ENCODE data around the gene STAM2. TPM values are rescaled to one million over a fixed set of nuclear protein-coding genes. Genes with fewer than 3 reads are reported as not detected.
A peak's percentile ranks its signal among the peaks of the same experiment; 100 is the strongest.
"Not testable (repeated sequence)": the region's sequence is repeated elsewhere in the genome, so short reads cannot be mapped to it uniquely, and the experiment has no call there.

Gene STAM2
- 91.6 TPM for total RNA-seq
- polyA plus RNA-seq: 13.6 TPM

DNA sequence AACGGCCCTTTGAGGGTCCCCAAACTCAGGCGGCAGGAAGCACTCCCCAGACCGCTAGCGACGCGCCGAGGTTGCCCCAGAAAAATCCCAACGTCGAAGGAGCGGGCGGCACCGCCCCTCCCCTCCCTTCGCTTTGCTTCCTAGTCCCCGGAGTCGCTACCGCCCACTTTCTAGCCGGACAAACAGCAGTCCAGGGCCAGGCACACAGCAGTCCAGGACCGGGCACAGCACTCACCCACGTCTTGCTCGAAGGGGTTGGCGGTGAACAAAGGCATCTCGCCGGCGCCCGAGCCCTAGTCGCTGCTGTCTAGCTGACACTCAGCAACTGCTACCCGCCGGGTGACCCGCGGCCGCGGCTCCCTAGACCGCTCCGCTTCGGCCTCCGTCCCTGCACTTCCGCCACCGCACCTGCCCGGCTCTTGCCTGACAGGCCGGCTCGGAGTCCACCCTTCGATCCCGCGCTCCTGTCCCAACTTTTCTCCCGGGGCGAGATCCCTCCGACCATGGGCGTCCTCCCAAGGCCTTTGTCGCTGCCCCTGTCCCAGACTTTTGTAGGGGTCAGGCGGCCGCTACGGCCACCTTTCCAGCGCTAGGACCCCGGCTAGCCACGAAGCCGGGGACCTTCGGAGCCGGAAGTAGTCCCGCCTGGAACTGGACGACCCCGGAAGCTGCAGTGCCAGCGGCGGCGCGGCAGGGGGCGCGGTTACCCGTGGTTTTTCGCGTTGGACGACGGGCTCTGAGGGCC lies at the start of gene STAM2:
TSS of gene STAM2 (minus strand) at position 396 of the 745 bp plus-strand sequence. CDS start at position 275, 121 bp downstream.
- peak; percentile 91 for DNase-seq (ENCODE audit: extremely low spot score)
- Histone ChIP-seq H3K36me3 (ENCODE audit: insufficient read depth) (no peaks in the 10 kb centered on the region), H3K4me1 (ENCODE audit: insufficient read depth) (no peaks in the 10 kb centered on the region), H3K4me3 (ENCODE audit: low read depth, low read length) (peak within 1 kb of the TSS; percentile 68), H3K27ac (ENCODE audit: low read depth) (peak within 1 kb of the TSS; percentile 98)
- under 1% methylated on average over 72 of the region's 72 CpGs for WGBS

DNA sequence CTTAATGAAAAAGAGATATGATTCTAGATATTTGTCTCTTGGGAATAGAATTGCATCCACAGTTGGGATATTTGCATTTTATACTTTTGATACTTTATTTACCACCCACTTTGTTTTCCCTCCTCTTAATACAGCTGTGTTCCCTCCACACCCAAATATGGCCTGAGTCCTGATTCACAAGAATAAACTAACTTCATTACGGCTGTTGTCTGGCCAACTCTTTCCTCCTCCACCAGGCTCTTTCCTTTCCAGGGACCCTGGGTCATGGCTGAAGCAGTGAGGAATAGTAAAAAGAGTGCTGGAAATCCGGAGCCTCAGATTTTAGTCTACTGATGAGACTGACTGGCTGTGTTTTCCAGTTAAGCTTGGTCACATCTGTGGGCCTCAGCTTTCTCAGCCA lies 48.4 kb upstream of the STAM2 start:
- H3K27ac ChIP-seq (ENCODE audit: low read depth): peak overlapping the region; percentile 3
- DNase-seq (ENCODE audit: extremely low spot score): peak; percentile 62

DNA sequence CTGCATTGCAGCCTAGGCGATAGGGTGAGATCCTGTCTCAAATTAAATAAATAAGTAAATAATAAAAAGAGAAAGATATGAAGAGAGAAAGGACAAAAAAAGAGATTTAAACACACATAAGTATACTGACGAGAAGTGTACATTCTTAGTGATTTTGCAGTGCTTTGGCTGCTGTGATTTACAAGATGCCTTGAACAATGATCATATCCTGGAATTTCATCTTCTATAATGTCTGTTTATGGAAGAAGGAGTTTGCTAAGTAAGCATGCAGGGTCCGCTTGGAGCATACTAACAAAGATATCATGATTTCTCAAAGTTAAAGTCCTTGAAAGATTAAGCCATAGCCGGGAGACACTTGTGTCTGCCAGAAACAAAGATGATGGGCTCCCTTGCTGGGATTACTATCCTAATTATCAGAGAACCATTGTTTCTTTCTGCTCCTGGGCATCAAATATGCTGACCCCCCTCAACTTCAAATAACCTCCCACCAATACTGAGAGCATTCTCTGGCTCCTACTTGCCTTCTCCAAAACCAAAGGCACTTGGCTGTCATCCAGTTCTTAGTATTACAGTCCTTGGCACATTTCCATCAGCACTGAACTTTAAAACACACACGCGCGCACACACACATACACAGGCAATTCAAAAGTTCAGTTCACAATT lies 47.5 kb upstream of the STAM2 start:
- Histone ChIP-seq H3K27ac (ENCODE audit: low read depth) (no peak overlapping the region), H3K4me1 (ENCODE audit: insufficient read depth) (no peaks in the 10 kb centered on the region), H3K4me3 (ENCODE audit: low read depth, low read length) (no peak overlapping the region), H3K36me3 (ENCODE audit: insufficient read depth) (no peaks in the 10 kb centered on the region)
- 14% methylated on average over 7 of the region's 7 CpGs for WGBS
- peak; percentile 92 for DNase-seq (ENCODE audit: extremely low spot score)

More for the DNA sequence above, 48.4 kb upstream of the STAM2 start:
- no peaks in the 10 kb centered on the region for H3K36me3 ChIP-seq (ENCODE audit: insufficient read depth)
- no peaks in the 10 kb centered on the region for H3K4me1 ChIP-seq (ENCODE audit: insufficient read depth)
- no peak overlapping the region for H3K4me3 ChIP-seq (ENCODE audit: low read depth, low read length)
- 17% methylated on average over 2 of the region's 2 CpGs for WGBS

DNA sequence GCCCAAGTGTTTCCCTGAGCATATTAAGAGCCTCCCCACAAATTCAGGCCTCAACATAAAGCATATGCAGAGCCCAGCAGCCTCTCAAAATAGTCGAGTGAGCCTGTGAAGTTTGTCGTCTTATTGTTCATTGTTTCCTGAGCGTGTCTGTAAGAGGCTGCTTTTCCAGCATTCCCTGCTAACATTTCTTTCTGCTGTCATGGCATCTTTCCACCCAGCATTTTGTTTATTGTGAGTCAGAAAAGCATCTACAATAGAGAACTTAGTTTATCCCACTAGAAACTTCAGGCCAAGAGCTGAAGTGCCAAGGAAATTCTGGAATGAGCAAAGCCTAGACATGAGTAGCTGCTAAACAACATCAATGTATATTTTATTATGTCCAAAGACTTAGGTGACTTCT lies 46.3 kb upstream of the STAM2 start:
- Histone ChIP-seq H3K27ac (ENCODE audit: low read depth) (no peak overlapping the region), H3K36me3 (ENCODE audit: insufficient read depth) (no peaks in the 10 kb centered on the region), H3K4me3 (ENCODE audit: low read depth, low read length) (no peak overlapping the region), H3K4me1 (ENCODE audit: insufficient read depth) (no peaks in the 10 kb centered on the region)
- no peak for DNase-seq (ENCODE audit: extremely low spot score)
- WGBS: 21% methylated on average over 3 of the region's 3 CpGs

DNA sequence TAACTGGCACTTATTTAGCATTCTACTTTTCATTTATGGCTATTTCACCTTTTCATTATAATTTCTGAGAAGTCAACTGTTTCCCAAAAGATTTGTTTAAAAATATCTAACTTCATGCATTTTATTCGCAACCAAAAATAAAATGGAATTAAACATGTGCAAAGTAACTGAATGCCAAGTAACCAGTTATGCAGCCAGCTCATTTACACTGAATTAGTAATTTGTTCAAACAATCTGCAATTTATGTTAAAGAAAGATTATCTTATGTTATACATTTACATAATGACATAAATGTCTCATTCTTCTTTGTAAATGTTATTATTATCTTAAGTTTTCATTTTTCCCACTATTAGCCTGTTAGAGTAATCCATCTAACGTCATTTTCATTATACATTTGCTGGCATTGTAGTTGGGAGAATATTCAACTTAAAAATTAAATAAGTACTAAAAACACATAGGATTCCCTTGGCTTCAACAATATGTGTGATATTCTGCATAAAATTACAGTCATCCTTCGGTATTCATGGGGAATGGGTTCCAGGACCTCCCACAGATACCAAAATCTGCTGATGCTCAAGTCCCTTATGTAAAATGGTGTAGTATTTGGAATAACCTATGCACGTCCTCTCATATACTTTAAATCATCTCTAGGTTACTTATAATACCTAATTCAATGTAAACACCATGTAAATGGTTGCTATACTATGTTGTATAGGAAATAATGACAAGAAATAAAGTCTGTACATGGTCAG lies 43.7 kb upstream of the STAM2 start:
- no peak overlapping the region for H3K4me3 ChIP-seq (ENCODE audit: low read depth, low read length)
- WGBS: 92% methylated on average over 4 of the region's 4 CpGs
- DNase-seq (ENCODE audit: extremely low spot score): no peak
- H3K27ac ChIP-seq (ENCODE audit: low read depth): no peak overlapping the region
- H3K4me1 ChIP-seq (ENCODE audit: insufficient read depth): no peaks in the 10 kb centered on the region
- H3K36me3 ChIP-seq (ENCODE audit: insufficient read depth): no peaks in the 10 kb centered on the region

DNA sequence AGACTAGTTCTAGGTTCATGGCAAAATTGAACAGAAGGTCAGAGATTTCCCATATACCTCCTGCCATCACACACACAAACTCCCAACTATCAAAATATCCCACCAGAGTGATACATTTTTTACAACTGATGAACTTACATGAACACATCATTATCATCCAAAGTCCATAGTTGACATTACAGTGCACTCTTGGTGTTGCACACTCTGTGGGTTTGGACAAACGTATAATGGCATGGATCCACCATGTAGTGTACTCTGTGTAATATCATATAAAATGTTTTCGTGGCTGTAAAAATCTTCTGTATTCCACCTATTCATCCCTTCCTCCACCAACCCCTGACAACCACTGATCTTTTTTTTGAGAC lies 25.9 kb upstream of the STAM2 start:
- Histone ChIP-seq H3K36me3 (ENCODE audit: insufficient read depth) (no peaks in the 10 kb centered on the region), H3K4me3 (ENCODE audit: low read depth, low read length) (no peak overlapping the region), H3K4me1 (ENCODE audit: insufficient read depth) (no peaks in the 10 kb centered on the region), H3K27ac (ENCODE audit: low read depth) (no peak overlapping the region)
- no peak for DNase-seq (ENCODE audit: extremely low spot score)
- WGBS: 93% methylated on average over 2 of the region's 2 CpGs

DNA sequence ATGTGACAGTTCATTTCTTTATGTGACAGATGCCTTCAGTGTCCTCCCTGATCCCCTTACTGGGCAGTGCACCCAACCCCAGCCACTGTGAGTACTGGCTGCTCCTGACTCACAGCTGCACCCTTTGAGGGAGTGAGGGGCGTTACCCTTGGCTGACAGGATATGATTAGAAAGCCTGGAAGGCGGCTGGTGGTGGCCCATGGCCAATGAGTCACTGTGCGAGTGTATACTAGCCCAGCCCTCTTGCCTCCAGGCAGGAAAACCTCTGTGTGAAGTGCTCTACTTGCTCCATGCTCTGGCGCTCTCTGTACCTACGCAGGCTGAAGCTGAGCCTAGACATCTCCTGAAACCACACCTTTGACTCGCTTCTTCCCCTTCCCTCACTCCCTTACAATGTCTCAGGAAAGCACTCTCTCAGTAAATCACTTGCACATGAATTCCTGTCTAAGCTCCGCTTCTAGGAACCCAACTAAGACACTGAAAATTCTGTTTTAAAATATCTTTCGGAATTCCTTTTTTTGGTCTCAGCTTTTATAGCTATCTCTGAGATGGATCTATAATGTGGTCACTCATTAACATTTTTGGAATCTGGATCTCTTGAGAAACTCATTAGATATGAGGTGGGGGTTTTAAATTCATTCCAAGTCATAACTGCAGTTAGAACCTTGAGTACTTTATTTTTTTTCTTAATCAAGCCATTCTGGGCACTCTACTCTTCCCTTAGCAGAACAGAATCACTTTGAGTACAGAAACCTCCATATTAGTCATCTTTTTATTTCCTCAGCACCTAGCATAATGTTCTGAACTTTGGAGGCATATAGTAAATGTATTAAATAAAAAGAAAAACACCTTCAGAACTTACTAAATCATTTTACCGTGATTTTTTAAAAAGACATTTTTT lies 25.3 kb upstream of the STAM2 start:
- DNase-seq (ENCODE audit: extremely low spot score): no peak
- H3K4me3 ChIP-seq (ENCODE audit: low read depth, low read length): no peak overlapping the region
- H3K4me1 ChIP-seq (ENCODE audit: insufficient read depth): no peaks in the 10 kb centered on the region
- WGBS: 58% methylated on average over 9 of the region's 9 CpGs
- no peak overlapping the region for H3K27ac ChIP-seq (ENCODE audit: low read depth)
- H3K36me3 ChIP-seq (ENCODE audit: insufficient read depth): no peaks in the 10 kb centered on the region

DNA sequence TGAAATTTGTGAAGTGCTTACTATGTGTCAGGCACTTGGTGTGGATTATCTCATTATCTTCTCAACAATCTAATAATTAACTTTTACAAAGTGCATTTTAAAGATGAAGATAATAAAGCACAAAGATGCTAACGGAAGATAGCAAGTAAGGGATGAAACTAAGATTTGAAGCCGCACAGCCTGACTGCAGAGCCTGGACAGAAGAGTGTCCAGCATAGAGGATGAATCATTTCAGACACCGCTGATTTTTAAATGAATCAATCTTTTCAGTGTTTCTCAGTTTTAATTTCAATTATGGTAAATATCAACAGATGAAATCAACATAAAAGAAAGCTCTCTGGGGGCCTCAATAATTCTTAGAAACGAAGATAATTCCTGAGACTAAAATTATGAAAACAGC lies 24.5 kb upstream of the STAM2 start:
- Histone ChIP-seq H3K4me3 (ENCODE audit: low read depth, low read length) (no peak overlapping the region), H3K4me1 (ENCODE audit: insufficient read depth) (no peaks in the 10 kb centered on the region), H3K36me3 (ENCODE audit: insufficient read depth) (no peaks in the 10 kb centered on the region), H3K27ac (ENCODE audit: low read depth) (no peak overlapping the region)
- no peak for DNase-seq (ENCODE audit: extremely low spot score)
- WGBS: 65% methylated on average over 4 of the region's 4 CpGs

DNA sequence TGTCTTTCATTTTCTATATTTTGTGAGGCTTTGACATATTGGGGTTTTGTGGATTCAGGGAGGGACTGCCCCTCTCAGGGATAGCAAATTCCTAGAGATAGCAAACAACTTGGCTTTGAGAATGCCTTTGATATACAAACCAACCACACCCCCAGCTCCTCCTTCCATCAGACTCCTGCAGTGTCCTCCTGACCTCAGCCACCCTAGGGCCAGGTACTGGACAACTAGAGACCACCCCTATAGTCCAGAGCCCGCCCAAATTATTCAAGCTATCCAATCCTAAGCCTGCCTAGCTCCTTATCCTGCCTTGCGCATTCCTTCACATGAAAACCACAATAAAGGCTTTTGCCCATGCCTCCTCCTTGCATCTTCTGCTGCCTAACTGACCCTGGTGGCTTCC lies 22.9 kb upstream of the STAM2 start:
- 100% methylated on average over 2 of the region's 2 CpGs for WGBS
- no peak for DNase-seq (ENCODE audit: extremely low spot score)
- Histone ChIP-seq H3K4me1 (ENCODE audit: insufficient read depth) (no peaks in the 10 kb centered on the region), H3K27ac (ENCODE audit: low read depth) (no peak overlapping the region), H3K4me3 (ENCODE audit: low read depth, low read length) (no peak overlapping the region), H3K36me3 (ENCODE audit: insufficient read depth) (no peaks in the 10 kb centered on the region)

DNA sequence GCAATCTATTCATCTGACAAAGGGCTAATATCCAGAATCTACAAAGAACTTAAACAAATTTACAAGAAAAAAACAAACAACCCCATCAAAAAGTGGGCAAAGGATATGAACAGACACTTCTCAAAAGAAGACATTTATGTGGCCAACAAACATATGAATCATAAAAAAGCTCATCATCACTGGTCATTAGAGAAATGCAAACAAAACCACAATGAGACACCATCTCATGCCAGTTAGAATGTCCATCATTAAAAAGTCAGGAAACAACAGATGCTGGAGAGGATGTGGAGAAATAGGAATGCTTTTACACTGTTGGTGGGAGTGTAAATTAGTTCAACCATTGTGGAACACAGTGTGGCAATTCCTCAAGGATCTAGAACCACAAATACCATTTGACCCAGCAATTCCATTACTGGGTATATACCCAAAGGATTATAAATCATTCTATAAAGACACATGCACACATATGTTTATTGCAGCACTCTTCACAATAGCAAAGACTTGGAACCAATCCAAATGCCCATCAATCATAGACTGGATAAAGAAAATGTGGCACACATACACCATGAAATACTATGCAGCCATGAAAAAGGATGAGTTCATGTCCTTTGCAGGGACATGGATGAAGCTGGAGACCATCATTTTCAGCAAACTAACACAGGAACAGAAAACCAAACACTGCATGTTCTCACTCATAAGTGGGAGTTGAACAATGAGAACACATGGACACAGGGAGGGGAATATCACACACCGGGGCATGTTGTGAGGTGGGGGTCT lies 22.1 kb upstream of the STAM2 start:
- 0% methylated on average over 1 of the region's 1 CpG for WGBS
- not testable (repeated sequence) for H3K27ac ChIP-seq (ENCODE audit: low read depth); H3K36me3 ChIP-seq (ENCODE audit: insufficient read depth); H3K4me1 ChIP-seq (ENCODE audit: insufficient read depth); H3K4me3 ChIP-seq (ENCODE audit: low read depth, low read length); DNase-seq (ENCODE audit: extremely low spot score)

DNA sequence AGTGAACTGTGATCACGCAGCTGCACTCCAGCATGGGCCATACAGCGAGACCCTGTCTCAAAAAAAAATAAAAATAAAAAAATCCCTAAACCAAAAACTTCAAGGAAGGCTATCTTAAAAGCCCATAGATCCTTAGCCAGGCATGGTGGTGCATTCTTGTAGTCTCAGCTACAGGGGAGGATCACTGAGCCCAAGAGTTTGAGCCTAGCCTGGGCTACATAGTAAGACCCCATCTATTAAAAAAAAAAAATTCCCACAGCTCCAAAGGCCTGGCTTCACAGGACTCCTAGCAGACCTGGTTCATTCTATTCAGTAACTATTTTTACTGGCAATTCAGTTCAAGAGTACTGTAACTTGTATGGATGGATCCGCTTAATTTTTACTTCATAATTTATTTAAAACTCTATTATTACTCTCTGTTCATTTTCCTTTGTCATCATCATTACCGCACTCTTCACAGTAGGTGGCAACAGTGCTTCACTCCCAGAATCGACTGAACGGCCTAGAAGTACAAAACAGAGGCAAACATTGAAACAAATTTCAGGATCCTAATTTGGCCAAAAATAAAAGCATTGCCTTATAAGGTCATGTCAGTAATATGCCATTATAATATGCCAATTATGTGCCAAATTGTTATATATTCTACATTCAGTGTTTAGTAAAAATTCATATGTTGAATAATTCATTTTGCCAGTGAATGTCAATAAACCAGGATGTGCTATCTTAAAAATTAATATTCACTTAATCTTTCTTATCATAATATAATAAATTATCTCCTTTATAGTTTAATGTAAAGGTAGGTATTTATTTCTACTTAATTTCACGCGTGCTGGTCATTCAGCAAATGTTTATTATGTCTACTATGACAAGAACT lies 14.3 kb upstream of the STAM2 start:
- Histone ChIP-seq H3K36me3 (ENCODE audit: insufficient read depth) (no peaks in the 10 kb centered on the region), H3K27ac (ENCODE audit: low read depth) (no peak overlapping the region), H3K4me3 (ENCODE audit: low read depth, low read length) (no peak overlapping the region), H3K4me1 (ENCODE audit: insufficient read depth) (no peaks in the 10 kb centered on the region)
- 34% methylated on average over 8 of the region's 8 CpGs for WGBS
- DNase-seq (ENCODE audit: extremely low spot score): peak; percentile 60

DNA sequence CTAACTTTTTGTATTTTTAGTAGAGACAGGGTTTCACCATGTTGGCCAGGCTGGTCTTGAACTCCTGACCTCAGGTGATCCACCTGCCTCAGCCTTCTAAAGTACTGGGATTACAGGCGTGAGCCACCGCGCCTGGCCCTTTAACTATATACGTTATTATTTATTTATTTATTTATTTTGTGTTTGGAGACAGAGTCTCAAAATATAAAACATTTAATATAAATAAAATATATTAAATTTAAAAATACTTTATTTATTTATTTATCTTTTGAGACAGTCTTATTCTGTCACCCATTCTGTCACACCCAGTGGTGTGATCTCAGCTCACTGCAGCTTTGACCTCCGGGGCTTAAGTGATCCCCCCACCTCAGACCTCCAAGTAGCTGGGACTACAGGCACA lies 11.2 kb upstream of the STAM2 start:
- H3K36me3 ChIP-seq (ENCODE audit: insufficient read depth); H3K27ac ChIP-seq (ENCODE audit: low read depth); DNase-seq (ENCODE audit: extremely low spot score); H3K4me3 ChIP-seq (ENCODE audit: low read depth, low read length); H3K4me1 ChIP-seq (ENCODE audit: insufficient read depth): not testable (repeated sequence)
- WGBS: 92% methylated on average over 5 of the region's 5 CpGs
